Neural cell (in vitro differentiated cells): Measurements from ENCODE around the gene ARHGEF40. TPM values are rescaled to one million over a fixed set of nuclear protein-coding genes. Genes with fewer than 3 reads are reported as not detected.

ENCODE experiments used
- H2AFZ ChIP-seq: fragments of 200-600, 300-800 bp; sonication (generic), shearing (Covaris generic); 2 replicates; pipeline ENCODE4 v1.6.0; 2014; ENCODE audit warnings: low read depth, mild to moderate bottlenecking, antibody characterized with exemption, low read length, moderate library complexity
- H3F3A ChIP-seq: fragments of 200-600 bp; shearing (Covaris generic); 2 replicates; pipeline ENCODE4 v1.6.1; 2016; ENCODE audit warnings: mild to moderate bottlenecking, moderate library complexity, mixed read lengths, antibody characterized with exemption, low read length; ENCODE audit not compliant: insufficient read depth, poor library complexity, severe bottlenecking
- H3K27ac ChIP-seq: fragments of 200-600, 300-800 bp; sonication (generic), shearing (Covaris generic); 2 replicates; pipeline ENCODE4 v1.5.1; 2014; ENCODE audit warnings: mild to moderate bottlenecking, low read length, moderate library complexity
- H3K27me3 ChIP-seq: fragments of 300-800, 200-600 bp; sonication (generic), shearing (Covaris generic); 2 replicates; pipeline ENCODE4 v1.6.0; 2014; ENCODE audit warnings: mild to moderate bottlenecking, low read depth, low read length, moderate library complexity; ENCODE audit not compliant: insufficient read depth
- H3K36me3 ChIP-seq: fragments of 300-800, 200-600 bp; sonication (generic), shearing (Covaris generic); 2 replicates; pipeline ENCODE4 v1.5.1; 2014; ENCODE audit warnings: mild to moderate bottlenecking, antibody characterized with exemption, low read length, moderate library complexity; ENCODE audit not compliant: insufficient read depth
- H3K4me2 ChIP-seq: fragments of 300-800, 200-600 bp; sonication (generic), shearing (Covaris generic); 2 replicates; pipeline ENCODE4 v1.6.0; 2014; ENCODE audit warnings: mild to moderate bottlenecking, low read length
- H3K4me3 ChIP-seq: fragments of 300-800, 200-600 bp; sonication (generic), shearing (Covaris generic); 2 replicates; pipeline ENCODE4 v1.5.1; 2014; ENCODE audit warnings: mild to moderate bottlenecking, low read length, moderate library complexity
- H3K79me2 ChIP-seq: fragments of 200-600 bp; shearing (Covaris generic); replicated peaks from 2 replicates; pipeline ENCODE4 v1.6.0; 2014; ENCODE audit warnings: mild to moderate bottlenecking, low read length, moderate library complexity; ENCODE audit not compliant: insufficient read depth
- H3K9ac ChIP-seq: fragments of 300-800, 200-600 bp; sonication (generic), shearing (Covaris generic); 2 replicates; pipeline ENCODE4 v1.6.1; 2016; ENCODE audit warnings: mild to moderate bottlenecking, low read length, mixed read lengths
- H3K9me2 ChIP-seq: fragments of 200-600 bp; shearing (Covaris generic); 2 replicates; pipeline ENCODE4 v1.6.1; 2016; ENCODE audit warnings: mild to moderate bottlenecking, low read length, mixed read lengths; ENCODE audit not compliant: insufficient read depth
- H3K9me3 ChIP-seq: fragments of 200-600, 300-800 bp; sonication (generic), shearing (Covaris generic); 2 replicates; pipeline ENCODE4 v1.6.1; 2016; ENCODE audit warnings: mild to moderate bottlenecking, mixed run types, low read length, moderate library complexity, mixed read lengths
- H4K20me1 ChIP-seq: fragments of 200-600 bp; shearing (Covaris generic); 2 replicates; pipeline ENCODE4 v1.6.1; 2016; ENCODE audit warnings: mild to moderate bottlenecking, mixed run types; ENCODE audit not compliant: insufficient read depth
- CTCF ChIP-seq: fragments of 450-650 bp; IDR thresholded peaks from 2 replicates; pipeline ENCODE4 v1.5.1; 2014; ENCODE audit warnings: antibody characterized with exemption, mild to moderate bottlenecking, moderate library complexity; ENCODE audit not compliant: poor library complexity, severe bottlenecking
- EP300 ChIP-seq: fragments of 450-650 bp; conservative IDR thresholded peaks from 2 replicates; pipeline ENCODE4 v1.6.1; 2014; ENCODE audit warnings: antibody characterized with exemption, mild to moderate bottlenecking, moderate library complexity; ENCODE audit not compliant: poor library complexity, severe bottlenecking
- EZH2 ChIP-seq: fragments of 200-600, 300-800 bp; shearing (Covaris generic), sonication (generic); IDR thresholded peaks from 2 replicates; pipeline ENCODE4 v1.6.1; 2014; ENCODE audit warnings: antibody characterized with exemption, low read length, borderline replicate concordance, mild to moderate bottlenecking; ENCODE audit not compliant: insufficient read depth, poor library complexity, severe bottlenecking
- MXI1 ChIP-seq: fragments of 450-650 bp; conservative IDR thresholded peaks from 2 replicates; pipeline ENCODE4 v1.6.1; 2014; ENCODE audit warnings: antibody characterized with exemption, mild to moderate bottlenecking; ENCODE audit not compliant: poor library complexity, severe bottlenecking
- POLR2AphosphoS5 ChIP-seq: IDR thresholded peaks from 2 replicates; pipeline ENCODE4 v1.6.1; 2012
- RAD21 ChIP-seq: fragments of 450-650 bp; conservative IDR thresholded peaks from 2 replicates; pipeline ENCODE4 v1.6.1; 2014; ENCODE audit warnings: antibody characterized with exemption, mild to moderate bottlenecking, moderate library complexity
- REST ChIP-seq: IDR thresholded peaks from 2 replicates; pipeline ENCODE4 v1.6.1; 2012; ENCODE audit warnings: borderline replicate concordance
- SMC3 ChIP-seq: fragments of 450-650 bp; conservative IDR thresholded peaks from 2 replicates; pipeline ENCODE4 v1.6.1; 2014; ENCODE audit warnings: antibody characterized with exemption, mild to moderate bottlenecking, moderate library complexity; ENCODE audit not compliant: poor library complexity
- TAF1 ChIP-seq: IDR thresholded peaks from 2 replicates; pipeline ENCODE4 v1.6.1; 2012; ENCODE audit warnings: low read depth
- polyA plus RNA-seq: library from polyadenylated mRNA; depleted of rRNA; stranded (reverse); fragments of >200 nt; gene quantifications from 2 replicates; pipeline ENCODE4 v1.2.3, GENCODE V29; 2014

ARHGEF40 gene
- polyA plus RNA-seq, 1 donor from 2014 or later, result 28.9 TPM

GRCh38 chr14:21060614-21061346, 9.3 kb upstream of the ARHGEF40 start (continued):
- no peak for TF ChIP-seq EZH2

GRCh38 chr14:21061347-21061668, 8.8 kb upstream of the ARHGEF40 start:
- Histone ChIP-seq H3K36me3 (no peaks in the 10 kb centered on the region), H3K4me3 (no peak overlapping the region), H3K79me2 (no peaks in the 10 kb centered on the region), H3K27ac (no peak overlapping the region), H4K20me1 (no peaks in the 10 kb centered on the region), H3K9ac (no peak overlapping the region), H3K9me2 (no peaks in the 10 kb centered on the region), H3K27me3 (no peaks in the 10 kb centered on the region), H3K4me2 (no peak overlapping the region), H3K9me3 (no peaks in the 10 kb centered on the region), H3F3A (no peaks in the 10 kb centered on the region), H2AFZ (no peak overlapping the region)
- TF ChIP-seq RAD21, result no peak
- no peak for TF ChIP-seq EP300
- TF ChIP-seq REST, result no peak
- no peak for TF ChIP-seq TAF1
- no peak for TF ChIP-seq SMC3
- no peak for TF ChIP-seq CTCF
- no peak for TF ChIP-seq EZH2
- no peak for TF ChIP-seq POLR2AphosphoS5
- no peak for TF ChIP-seq MXI1

- Histone ChIP-seq H3K36me3 (no peaks in the 10 kb centered on the region), H3K27me3 (no peaks in the 10 kb centered on the region), H3K9me2 (no peaks in the 10 kb centered on the region), H3K4me2 (no peak overlapping the region), H2AFZ (no peak overlapping the region), H3F3A (peaks cover under 1% of the 10 kb centered on the region), H3K9ac (no peak overlapping the region), H3K4me3 (no peak overlapping the region), H3K27ac (no peak overlapping the region), H3K79me2 (no peaks in the 10 kb centered on the region), H4K20me1 (no peaks in the 10 kb centered on the region), H3K9me3 (no peaks in the 10 kb centered on the region)
- TF ChIP-seq POLR2AphosphoS5, result no peak
Measured at GRCh38 chr14:21063479-21063878, 6.6 kb upstream of the ARHGEF40 start.
